ENCODE results near the gene NRG2. TPM values are rescaled to one million over a fixed set of nuclear protein-coding genes. Genes with fewer than 3 reads are reported as not detected.

NRG2 gene
- total RNA-seq, 2 donors from 2014 or later = 6.6 to 11.1 TPM

- Histone ChIP-seq H3K27ac (no peak overlapping the region), H3K27me3 (replicated peaks; ENCODE audit: insufficient read depth) (no peaks in the 10 kb centered on the region), H3K4me3 (no peak overlapping the region), H3K4me1 (replicated peaks) (no peaks in the 10 kb centered on the region), H3K9me3 (no peaks in the 10 kb centered on the region), H3K36me3 (no peaks in the 10 kb centered on the region)
- intact Hi-C loops (cut with DNase I) = no loop called here
- TF ChIP-seq POLR2A (IDR thresholded peaks at IDR 0.05) = no peak
- no peak for TF ChIP-seq CTCF (IDR thresholded peaks at IDR 0.05)
- no peak for TF ChIP-seq POLR2AphosphoS5 (IDR thresholded peaks at IDR 0.05)
- no peak for DNase-seq (ENCODE audit: low spot score)
- 53% methylated on average over 4 of the region's 4 CpGs for WGBS
Observed at GRCh38 chr5:140018920-140019644, 24.0 kb downstream of the NRG2 start.

GRCh38 chr5:140018517-140018916 lies 24.6 kb downstream of the NRG2 start:
- TF ChIP-seq POLR2A (IDR thresholded peaks at IDR 0.05) (no peak), POLR2AphosphoS5 (IDR thresholded peaks at IDR 0.05) (no peak), CTCF (IDR thresholded peaks at IDR 0.05) (no peak)
- Histone ChIP-seq H3K4me1 (replicated peaks) (no peaks in the 10 kb centered on the region), H3K27me3 (replicated peaks; ENCODE audit: insufficient read depth) (no peaks in the 10 kb centered on the region), H3K36me3 (no peaks in the 10 kb centered on the region), H3K4me3 (no peak overlapping the region), H3K27ac (no peak overlapping the region), H3K9me3 (no peaks in the 10 kb centered on the region)
- 93% methylated on average over 7 of the region's 7 CpGs for WGBS
- intact Hi-C loops (cut with DNase I) = no loop called here
- no peak for DNase-seq (ENCODE audit: low spot score)

GRCh38 chr5:140018096-140018481 lies 25.0 kb downstream of the NRG2 start:
- WGBS = 89% methylated on average over 8 of the region's 8 CpGs
- H3K27ac ChIP-seq = no peak overlapping the region
- H3K9me3 ChIP-seq = no peaks in the 10 kb centered on the region
- no peaks in the 10 kb centered on the region for H3K27me3 ChIP-seq (replicated peaks; ENCODE audit: insufficient read depth)
- H3K36me3 ChIP-seq = no peaks in the 10 kb centered on the region
- no peak overlapping the region for H3K4me3 ChIP-seq
- H3K4me1 ChIP-seq (replicated peaks) = no peaks in the 10 kb centered on the region
- no peak for DNase-seq (ENCODE audit: low spot score)
- TF ChIP-seq POLR2A (IDR thresholded peaks at IDR 0.05) (no peak), CTCF (IDR thresholded peaks at IDR 0.05) (no peak), POLR2AphosphoS5 (IDR thresholded peaks at IDR 0.05) (no peak)
- intact Hi-C loops (cut with DNase I) = no loop called here

- Histone ChIP-seq H3K27ac (no peak overlapping the region), H3K27me3 (replicated peaks; ENCODE audit: insufficient read depth) (no peaks in the 10 kb centered on the region), H3K9me3 (no peaks in the 10 kb centered on the region), H3K4me3 (no peak overlapping the region), H3K4me1 (replicated peaks) (no peaks in the 10 kb centered on the region), H3K36me3 (no peaks in the 10 kb centered on the region)
- DNase-seq (ENCODE audit: low spot score) = no peak
- intact Hi-C loops (cut with DNase I) = no loop called here
- TF ChIP-seq POLR2AphosphoS5 (IDR thresholded peaks at IDR 0.05) = no peak
- no peak for TF ChIP-seq CTCF (IDR thresholded peaks at IDR 0.05)
- no peak for TF ChIP-seq POLR2A (IDR thresholded peaks at IDR 0.05)
- 97% methylated on average over 9 of the region's 9 CpGs for WGBS
Observed at GRCh38 chr5:140017397-140018095, 25.6 kb downstream of the NRG2 start.

GRCh38 chr5:140015706-140016105 lies 27.4 kb downstream of the NRG2 start:
- Histone ChIP-seq H3K27me3 (replicated peaks; ENCODE audit: insufficient read depth) (no peaks in the 10 kb centered on the region), H3K27ac (no peak overlapping the region), H3K9me3 (no peaks in the 10 kb centered on the region), H3K36me3 (no peaks in the 10 kb centered on the region), H3K4me3 (no peak overlapping the region), H3K4me1 (replicated peaks) (no peaks in the 10 kb centered on the region)
- intact Hi-C loops (cut with DNase I) = no loop called here
- no peak for DNase-seq (ENCODE audit: low spot score)
- 62% methylated on average over 5 of the region's 5 CpGs for WGBS
- TF ChIP-seq POLR2AphosphoS5 (IDR thresholded peaks at IDR 0.05) = no peak
- TF ChIP-seq POLR2A (IDR thresholded peaks at IDR 0.05) = no peak
- no peak for TF ChIP-seq CTCF (IDR thresholded peaks at IDR 0.05)

Measured in prostate gland (tissue), 2 donors.